Panc1 (cell line): ENCODE measurements around the gene RNU7-1. TPM values are rescaled to one million over a fixed set of nuclear protein-coding genes. Genes with fewer than 3 reads are reported as not detected.

Source experiments
- ATAC-seq: fragments of 200-7000 bp; cut with Tn5 transposase; 2 replicates; pipeline ENCODE4 v1.9.1; 2020; ENCODE audit warnings: mild to moderate bottlenecking, moderate library complexity
- BruUV-seq: library from RNA; stranded (reverse); fragments of 400-500 nt; replicated peaks from 2 replicates; lab custom pipeline; 2021; lab: Mats Ljungman, UMichigan
- CTCF ChIA-PET: fragments of 300-600 bp; sonication (Branson Sonifier 250); formaldehyde crosslinking; loops from one replicate; lab custom pipeline; 2022; ENCODE audit warnings: antibody characterized with exemption; lab: Charles Lee
- POLR2A ChIA-PET: fragments of 300-600 bp; sonication (Branson Sonifier 250); formaldehyde crosslinking; loops from one replicate; lab custom pipeline; 2022; ENCODE audit warnings: antibody characterized with exemption; lab: Charles Lee
- DNase-seq: peaks from one replicate; pipeline ENCODE4 v3.0.0-alpha.2; 2010; ENCODE audit warnings: low read depth, low spot score
- H3K27ac ChIP-seq: 2 replicates; pipeline ENCODE4 v1.5.1; 2011; ENCODE audit warnings: mild to moderate bottlenecking, low read length, inconsistent platforms
- H3K27me3 ChIP-seq: fragments of 200-500 bp; sonication (Bioruptor generic); 2 replicates; pipeline ENCODE4 v1.6.0; 2014; ENCODE audit warnings: low read length, inconsistent platforms; ENCODE audit not compliant: control insufficient read depth, insufficient read depth
- H3K36me3 ChIP-seq: fragments of 200-500 bp; sonication (Bioruptor generic); 2 replicates; pipeline ENCODE4 v1.5.1; 2014; ENCODE audit warnings: inconsistent platforms, mild to moderate bottlenecking, low read length, moderate library complexity; ENCODE audit not compliant: control insufficient read depth, insufficient read depth
- H3K4me1 ChIP-seq: 2 replicates; pipeline ENCODE4 v1.5.1; 2011; ENCODE audit warnings: inconsistent platforms, mild to moderate bottlenecking, low read length, moderate library complexity; ENCODE audit not compliant: control insufficient read depth, insufficient read depth
- H3K4me3 ChIP-seq, 2 experiments: 2 replicates each; pipeline ENCODE4 v1.5.1; 2011 to 2012; ENCODE audit warnings: low read depth in 2 of 2, low read length in 2 of 2, mild to moderate bottlenecking in 2 of 2, inconsistent platforms in 1 of 2, moderate library complexity in 1 of 2
- H3K9me3 ChIP-seq: fragments of 200-500 bp; sonication (Bioruptor generic); 2 replicates; pipeline ENCODE4 v1.5.1; 2014; ENCODE audit warnings: low read depth, mild to moderate bottlenecking, inconsistent platforms, low read length, moderate library complexity; ENCODE audit not compliant: control insufficient read depth, insufficient read depth
- POLR2AphosphoS5 ChIP-seq: IDR thresholded peaks from 2 replicates; pipeline ENCODE4 v1.6.1; 2012; ENCODE audit warnings: mild to moderate bottlenecking, low read depth, low read length, moderate library complexity
- SIN3A ChIP-seq: IDR thresholded peaks from 2 replicates; pipeline ENCODE4 v1.6.1; 2012; ENCODE audit warnings: low read depth, mild to moderate bottlenecking, low read length, moderate library complexity, borderline replicate concordance; ENCODE audit not compliant: insufficient read depth
- TCF7L2 ChIP-seq: IDR thresholded peaks from 2 replicates; pipeline ENCODE4 v1.6.1; 2011; ENCODE audit warnings: mild to moderate bottlenecking, low read depth, low read length, inconsistent platforms
- in situ Hi-C: cut with HindIII; loops from 2 replicates; pipeline ENCODE4 v1.10.0; 2016; ENCODE audit warnings: low sequenced_read_pairs, low pct_unique_long_range_greater_than_20kb
- intact Hi-C: fragments of 100-400 bp; cut with micrococcal nuclease; formaldehyde crosslinking; loops from one replicate; pipeline ENCODE4 v1.10.0; 2022; ENCODE audit not compliant: unreplicated experiment
- total RNA-seq: library from RNA; stranded (reverse); gene quantifications from one replicate; pipeline ENCODE4 v1.2.1, GENCODE V29; 2021; ENCODE audit not compliant: unreplicated experiment
- TF ChIP-seq, protein P1 (sequence below): fragments of 450-650 bp; IDR thresholded peaks from 2 replicates; pipeline ENCODE4 v1.5.1; 2017; ENCODE audit warnings: mild to moderate bottlenecking
- TF ChIP-seq, protein P2 (sequence below), 2 experiments: IDR thresholded peaks; 2 replicates each; pipeline ENCODE4 v1.6.1; 2011 to 2012; ENCODE audit warnings: low read depth in 2 of 2, control low read depth in 1 of 2, low read length in 1 of 2, mild to moderate bottlenecking in 1 of 2, moderate library complexity in 1 of 2; ENCODE audit not compliant: insufficient read depth in 1 of 2

RNU7-1 gene
- total RNA-seq, 1 experiment from 2014 or later = not detected

DNA sequence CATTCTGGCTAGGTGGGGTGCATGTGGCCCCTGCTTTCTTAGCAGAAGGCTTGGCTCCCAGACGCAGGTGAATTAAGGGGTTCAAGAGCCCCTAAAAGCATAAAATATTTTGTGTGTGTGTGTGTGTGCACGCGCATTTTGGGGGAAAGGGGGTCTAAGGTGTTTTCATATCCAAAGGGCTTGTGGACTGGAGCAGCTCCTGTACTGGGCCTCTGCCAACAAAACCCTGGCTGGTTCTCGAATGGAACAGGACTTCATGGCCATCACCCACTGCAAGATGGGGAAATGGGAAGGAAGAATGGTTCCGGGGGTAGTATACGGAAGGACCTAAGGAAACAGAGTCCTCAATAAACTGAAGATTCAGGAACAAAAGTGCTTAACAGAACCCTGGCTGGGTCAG lies 19.8 kb upstream of the RNU7-1 start:
- intact Hi-C loops (no loop called here), in situ Hi-C loops (no loop called here)
- POLR2A ChIA-PET = interaction anchor here (0.5 kb wide), 1 partner anchor 17 kb away, joined by 9 read pairs; no protein-coding TSS in a partner anchor
- no peaks in the 10 kb centered on the region for H3K9me3 ChIP-seq
- H3K27me3 ChIP-seq = no peaks in the 10 kb centered on the region
- TF ChIP-seq, protein P1, sequence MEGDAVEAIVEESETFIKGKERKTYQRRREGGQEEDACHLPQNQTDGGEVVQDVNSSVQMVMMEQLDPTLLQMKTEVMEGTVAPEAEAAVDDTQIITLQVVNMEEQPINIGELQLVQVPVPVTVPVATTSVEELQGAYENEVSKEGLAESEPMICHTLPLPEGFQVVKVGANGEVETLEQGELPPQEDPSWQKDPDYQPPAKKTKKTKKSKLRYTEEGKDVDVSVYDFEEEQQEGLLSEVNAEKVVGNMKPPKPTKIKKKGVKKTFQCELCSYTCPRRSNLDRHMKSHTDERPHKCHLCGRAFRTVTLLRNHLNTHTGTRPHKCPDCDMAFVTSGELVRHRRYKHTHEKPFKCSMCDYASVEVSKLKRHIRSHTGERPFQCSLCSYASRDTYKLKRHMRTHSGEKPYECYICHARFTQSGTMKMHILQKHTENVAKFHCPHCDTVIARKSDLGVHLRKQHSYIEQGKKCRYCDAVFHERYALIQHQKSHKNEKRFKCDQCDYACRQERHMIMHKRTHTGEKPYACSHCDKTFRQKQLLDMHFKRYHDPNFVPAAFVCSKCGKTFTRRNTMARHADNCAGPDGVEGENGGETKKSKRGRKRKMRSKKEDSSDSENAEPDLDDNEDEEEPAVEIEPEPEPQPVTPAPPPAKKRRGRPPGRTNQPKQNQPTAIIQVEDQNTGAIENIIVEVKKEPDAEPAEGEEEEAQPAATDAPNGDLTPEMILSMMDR = no peak
- TF ChIP-seq POLR2AphosphoS5 = no peak
- TF ChIP-seq TCF7L2 = no peak
- TF ChIP-seq, protein P2, sequence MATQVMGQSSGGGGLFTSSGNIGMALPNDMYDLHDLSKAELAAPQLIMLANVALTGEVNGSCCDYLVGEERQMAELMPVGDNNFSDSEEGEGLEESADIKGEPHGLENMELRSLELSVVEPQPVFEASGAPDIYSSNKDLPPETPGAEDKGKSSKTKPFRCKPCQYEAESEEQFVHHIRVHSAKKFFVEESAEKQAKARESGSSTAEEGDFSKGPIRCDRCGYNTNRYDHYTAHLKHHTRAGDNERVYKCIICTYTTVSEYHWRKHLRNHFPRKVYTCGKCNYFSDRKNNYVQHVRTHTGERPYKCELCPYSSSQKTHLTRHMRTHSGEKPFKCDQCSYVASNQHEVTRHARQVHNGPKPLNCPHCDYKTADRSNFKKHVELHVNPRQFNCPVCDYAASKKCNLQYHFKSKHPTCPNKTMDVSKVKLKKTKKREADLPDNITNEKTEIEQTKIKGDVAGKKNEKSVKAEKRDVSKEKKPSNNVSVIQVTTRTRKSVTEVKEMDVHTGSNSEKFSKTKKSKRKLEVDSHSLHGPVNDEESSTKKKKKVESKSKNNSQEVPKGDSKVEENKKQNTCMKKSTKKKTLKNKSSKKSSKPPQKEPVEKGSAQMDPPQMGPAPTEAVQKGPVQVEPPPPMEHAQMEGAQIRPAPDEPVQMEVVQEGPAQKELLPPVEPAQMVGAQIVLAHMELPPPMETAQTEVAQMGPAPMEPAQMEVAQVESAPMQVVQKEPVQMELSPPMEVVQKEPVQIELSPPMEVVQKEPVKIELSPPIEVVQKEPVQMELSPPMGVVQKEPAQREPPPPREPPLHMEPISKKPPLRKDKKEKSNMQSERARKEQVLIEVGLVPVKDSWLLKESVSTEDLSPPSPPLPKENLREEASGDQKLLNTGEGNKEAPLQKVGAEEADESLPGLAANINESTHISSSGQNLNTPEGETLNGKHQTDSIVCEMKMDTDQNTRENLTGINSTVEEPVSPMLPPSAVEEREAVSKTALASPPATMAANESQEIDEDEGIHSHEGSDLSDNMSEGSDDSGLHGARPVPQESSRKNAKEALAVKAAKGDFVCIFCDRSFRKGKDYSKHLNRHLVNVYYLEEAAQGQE (IDR thresholded peaks at IDR 0.05; ENCODE audit: insufficient read depth in 1 of 2, low read depth in 2 of 2, low read length in 1 of 2) = no peak
- no peak for TF ChIP-seq SIN3A
- no peak for DNase-seq
- no peak for ATAC-seq
- H3K27ac ChIP-seq = peak overlapping the region; percentile 96; the same call in 1 of the 2 replicates
- no peaks in the 10 kb centered on the region; the same call in 1 of the 2 replicates for H3K36me3 ChIP-seq
- no TSS peak for BruUV-seq
- CTCF ChIA-PET = no interaction called here
- H3K4me1 ChIP-seq = peaks cover 26% of the 10 kb centered on the region
- H3K4me3 ChIP-seq = no peak overlapping the region

DNA sequence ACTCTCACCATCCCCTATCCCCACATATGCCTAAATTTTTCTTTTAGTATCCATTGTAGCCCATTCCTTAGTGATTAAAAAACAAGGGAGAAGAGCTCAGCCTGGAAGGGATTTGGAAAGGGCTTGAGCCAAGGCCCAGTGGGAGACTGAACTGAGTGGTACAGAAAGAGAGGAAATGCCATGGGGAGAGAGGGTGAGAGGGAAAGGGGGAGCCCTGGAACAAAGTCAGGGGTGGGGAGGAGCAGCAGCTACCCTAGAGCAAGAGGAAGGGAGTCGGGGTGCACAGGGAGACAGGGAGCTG lies 18.4 kb upstream of the RNU7-1 start:
- Histone ChIP-seq H3K27me3 (no peaks in the 10 kb centered on the region), H3K36me3 (no peaks in the 10 kb centered on the region; the same call in 1 of the 2 replicates), H3K27ac (peak overlapping the region; percentile 96), H3K4me1 (peaks cover 30% of the 10 kb centered on the region), H3K9me3 (no peaks in the 10 kb centered on the region), H3K4me3 (peak overlapping the region in 1 of 2 experiments; percentile 57; a peak in 2 of 4 replicates)
- intact Hi-C loops = no loop called here
- ChIA-PET POLR2A (interaction anchor here (0.6 to 1.3 kb wide), 4 partner anchors 13 to 236 kb away, joined by 3 to 9 read pairs (median 4); partner anchors contain the start of genes C12orf57 and RNU7-1), CTCF (interaction anchor here (0.8 to 1.1 kb wide), 2 partner anchors 12 to 13 kb away, joined by 3 read pairs; no protein-coding TSS in a partner anchor)
- TF ChIP-seq, protein P1 = no peak
- TF ChIP-seq TCF7L2 = no peak
- TF ChIP-seq, protein P2 (IDR thresholded peaks at IDR 0.05; ENCODE audit: insufficient read depth in 1 of 2, low read depth in 2 of 2, low read length in 1 of 2) = no peak
- no peak for TF ChIP-seq POLR2AphosphoS5
- TF ChIP-seq SIN3A = no peak
- in situ Hi-C loops = no loop called here
- ATAC-seq (peak; percentile 2; the same call in 1 of the 2 replicates), DNase-seq (no peak)
- BruUV-seq = no TSS peak
